ENCODE data around the gene OPN5.

The OPN5 gene

GRCh38 chr6:47759364-47759763, 22.5 kb upstream of the OPN5 start:
- TF ChIP-seq ARNTL (CRISPR knock-in tag; IDR thresholded peaks at IDR 0.05; ENCODE audit: borderline replicate concordance, low read depth) (no peak), ZFP30 (CRISPR knock-in tag; IDR thresholded peaks at IDR 0.05) (no peak), RARB (CRISPR knock-in tag; IDR thresholded peaks at IDR 0.05) (no peak), ZNF70 (CRISPR knock-in tag; IDR thresholded peaks at IDR 0.05) (no peak), BACH2 (CRISPR knock-in tag; IDR thresholded peaks at IDR 0.05; ENCODE audit: borderline replicate concordance) (no peak), ZC3H10 (CRISPR knock-in tag; IDR thresholded peaks at IDR 0.05) (no peak)
- TF ChIP-seq, protein P1, sequence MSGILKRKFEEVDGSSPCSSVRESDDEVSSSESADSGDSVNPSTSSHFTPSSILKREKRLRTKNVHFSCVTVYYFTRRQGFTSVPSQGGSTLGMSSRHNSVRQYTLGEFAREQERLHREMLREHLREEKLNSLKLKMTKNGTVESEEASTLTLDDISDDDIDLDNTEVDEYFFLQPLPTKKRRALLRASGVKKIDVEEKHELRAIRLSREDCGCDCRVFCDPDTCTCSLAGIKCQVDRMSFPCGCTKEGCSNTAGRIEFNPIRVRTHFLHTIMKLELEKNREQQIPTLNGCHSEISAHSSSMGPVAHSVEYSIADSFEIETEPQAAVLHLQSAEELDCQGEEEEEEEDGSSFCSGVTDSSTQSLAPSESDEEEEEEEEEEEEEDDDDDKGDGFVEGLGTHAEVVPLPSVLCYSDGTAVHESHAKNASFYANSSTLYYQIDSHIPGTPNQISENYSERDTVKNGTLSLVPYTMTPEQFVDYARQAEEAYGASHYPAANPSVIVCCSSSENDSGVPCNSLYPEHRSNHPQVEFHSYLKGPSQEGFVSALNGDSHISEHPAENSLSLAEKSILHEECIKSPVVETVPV (CRISPR knock-in tag; IDR thresholded peaks at IDR 0.05) = no peak
- no peak for ATAC-seq

GRCh38 chr6:47762502-47762901, 19.3 kb upstream of the OPN5 start:
- TF ChIP-seq ZFP3 (CRISPR knock-in tag; IDR thresholded peaks at IDR 0.05) (no peak), CREB5 (CRISPR knock-in tag; IDR thresholded peaks at IDR 0.05; ENCODE audit: low read depth) (no peak), PPARA (CRISPR knock-in tag; IDR thresholded peaks at IDR 0.05; ENCODE audit: borderline replicate concordance) (no peak), ESRRG (CRISPR knock-in tag; IDR thresholded peaks at IDR 0.05) (no peak), ZNF8 (CRISPR knock-in tag; IDR thresholded peaks at IDR 0.05) (no peak), OSR1 (CRISPR knock-in tag; IDR thresholded peaks at IDR 0.05) (no peak), ZFP30 (CRISPR knock-in tag; IDR thresholded peaks at IDR 0.05) (no peak), TCF4 (CRISPR knock-in tag; IDR thresholded peaks at IDR 0.05; ENCODE audit: borderline replicate concordance) (no peak), ZNF565 (CRISPR knock-in tag; conservative IDR thresholded peaks at IDR 0.05; ENCODE audit: low read depth) (no peak), ZC3H10 (CRISPR knock-in tag; IDR thresholded peaks at IDR 0.05) (no peak), POU6F1 (CRISPR knock-in tag; IDR thresholded peaks at IDR 0.05; ENCODE audit: borderline replicate concordance, low read depth) (no peak), GLIS3 (CRISPR knock-in tag; IDR thresholded peaks at IDR 0.05) (no peak), CSDC2 (CRISPR knock-in tag; IDR thresholded peaks at IDR 0.05) (no peak), TOX (CRISPR knock-in tag; IDR thresholded peaks at IDR 0.05; ENCODE audit: borderline replicate concordance) (no peak), ZNF70 (CRISPR knock-in tag; IDR thresholded peaks at IDR 0.05) (no peak)
- TF ChIP-seq, protein P2, sequence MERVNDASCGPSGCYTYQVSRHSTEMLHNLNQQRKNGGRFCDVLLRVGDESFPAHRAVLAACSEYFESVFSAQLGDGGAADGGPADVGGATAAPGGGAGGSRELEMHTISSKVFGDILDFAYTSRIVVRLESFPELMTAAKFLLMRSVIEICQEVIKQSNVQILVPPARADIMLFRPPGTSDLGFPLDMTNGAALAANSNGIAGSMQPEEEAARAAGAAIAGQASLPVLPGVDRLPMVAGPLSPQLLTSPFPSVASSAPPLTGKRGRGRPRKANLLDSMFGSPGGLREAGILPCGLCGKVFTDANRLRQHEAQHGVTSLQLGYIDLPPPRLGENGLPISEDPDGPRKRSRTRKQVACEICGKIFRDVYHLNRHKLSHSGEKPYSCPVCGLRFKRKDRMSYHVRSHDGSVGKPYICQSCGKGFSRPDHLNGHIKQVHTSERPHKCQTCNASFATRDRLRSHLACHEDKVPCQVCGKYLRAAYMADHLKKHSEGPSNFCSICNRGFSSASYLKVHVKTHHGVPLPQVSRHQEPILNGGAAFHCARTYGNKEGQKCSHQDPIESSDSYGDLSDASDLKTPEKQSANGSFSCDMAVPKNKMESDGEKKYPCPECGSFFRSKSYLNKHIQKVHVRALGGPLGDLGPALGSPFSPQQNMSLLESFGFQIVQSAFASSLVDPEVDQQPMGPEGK (CRISPR knock-in tag; IDR thresholded peaks at IDR 0.05; ENCODE audit: borderline replicate concordance) = no peak
- TF ChIP-seq, protein P1 (CRISPR knock-in tag; IDR thresholded peaks at IDR 0.05) = no peak
- ATAC-seq = no peak

GRCh38 chr6:47766445-47766844, 15.4 kb upstream of the OPN5 start:
- TF ChIP-seq, protein P3, sequence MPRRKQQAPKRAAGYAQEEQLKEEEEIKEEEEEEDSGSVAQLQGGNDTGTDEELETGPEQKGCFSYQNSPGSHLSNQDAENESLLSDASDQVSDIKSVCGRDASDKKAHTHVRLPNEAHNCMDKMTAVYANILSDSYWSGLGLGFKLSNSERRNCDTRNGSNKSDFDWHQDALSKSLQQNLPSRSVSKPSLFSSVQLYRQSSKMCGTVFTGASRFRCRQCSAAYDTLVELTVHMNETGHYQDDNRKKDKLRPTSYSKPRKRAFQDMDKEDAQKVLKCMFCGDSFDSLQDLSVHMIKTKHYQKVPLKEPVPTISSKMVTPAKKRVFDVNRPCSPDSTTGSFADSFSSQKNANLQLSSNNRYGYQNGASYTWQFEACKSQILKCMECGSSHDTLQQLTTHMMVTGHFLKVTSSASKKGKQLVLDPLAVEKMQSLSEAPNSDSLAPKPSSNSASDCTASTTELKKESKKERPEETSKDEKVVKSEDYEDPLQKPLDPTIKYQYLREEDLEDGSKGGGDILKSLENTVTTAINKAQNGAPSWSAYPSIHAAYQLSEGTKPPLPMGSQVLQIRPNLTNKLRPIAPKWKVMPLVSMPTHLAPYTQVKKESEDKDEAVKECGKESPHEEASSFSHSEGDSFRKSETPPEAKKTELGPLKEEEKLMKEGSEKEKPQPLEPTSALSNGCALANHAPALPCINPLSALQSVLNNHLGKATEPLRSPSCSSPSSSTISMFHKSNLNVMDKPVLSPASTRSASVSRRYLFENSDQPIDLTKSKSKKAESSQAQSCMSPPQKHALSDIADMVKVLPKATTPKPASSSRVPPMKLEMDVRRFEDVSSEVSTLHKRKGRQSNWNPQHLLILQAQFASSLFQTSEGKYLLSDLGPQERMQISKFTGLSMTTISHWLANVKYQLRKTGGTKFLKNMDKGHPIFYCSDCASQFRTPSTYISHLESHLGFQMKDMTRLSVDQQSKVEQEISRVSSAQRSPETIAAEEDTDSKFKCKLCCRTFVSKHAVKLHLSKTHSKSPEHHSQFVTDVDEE (CRISPR knock-in tag; IDR thresholded peaks at IDR 0.05) = no peak
- TF ChIP-seq ESRRG (CRISPR knock-in tag; IDR thresholded peaks at IDR 0.05) (no peak), ISL1 (CRISPR knock-in tag; IDR thresholded peaks at IDR 0.05) (no peak), ZFP3 (CRISPR knock-in tag; IDR thresholded peaks at IDR 0.05) (no peak), GLIS3 (CRISPR knock-in tag; IDR thresholded peaks at IDR 0.05) (no peak), SNAI2 (CRISPR knock-in tag; IDR thresholded peaks at IDR 0.05) (no peak)
- TF ChIP-seq, protein P1 (CRISPR knock-in tag; IDR thresholded peaks at IDR 0.05) = no peak
- TF ChIP-seq, protein P2 (CRISPR knock-in tag; IDR thresholded peaks at IDR 0.05; ENCODE audit: borderline replicate concordance) = no peak
- ATAC-seq = no peak

All from SK-N-SH treated with all-trans-retinoic acid at 6 μM for 48 hours (cell line).